Breast epithelium (tissue), 3 donors: ENCODE measurements around the gene SLC6A7.

ENCODE experiments used
- CTCF ChIP-seq, 3 donors: fragments of 450-650 bp; IDR thresholded peaks; one replicate each; pipeline ENCODE4 v1.5.1; 2016 to 2017; ENCODE audit warnings: antibody characterized with exemption in 3 of 3, mild to moderate bottlenecking in 3 of 3, moderate library complexity in 3 of 3
- POLR2A ChIP-seq: fragments of 450-650 bp; IDR thresholded peaks from one replicate; pipeline ENCODE4 v1.6.1; 2016; ENCODE audit warnings: antibody characterized with exemption, mild to moderate bottlenecking, moderate library complexity
- POLR2AphosphoS5 ChIP-seq, 3 donors: sonication (generic); formaldehyde crosslinking; IDR thresholded peaks; one replicate each; pipeline ENCODE4 v1.6.1; 2017; ENCODE audit warnings: antibody characterized with exemption in 3 of 3

GRCh38 chr5:150218693-150219035 is 28.8 kb downstream of the SLC6A7 start:
- no peak for TF ChIP-seq CTCF (IDR thresholded peaks at IDR 0.05)
- TF ChIP-seq POLR2A = no peak
- TF ChIP-seq POLR2AphosphoS5 (IDR thresholded peaks at IDR 0.05) = no peak
